ENCODE data around the gene STARD6. TPM values are rescaled to one million over a fixed set of nuclear protein-coding genes. Genes with fewer than 3 reads are reported as not detected.

The STARD6 gene
- total RNA-seq, 1 donor from 2014 or later, result not detected

Other genes starting within 250 kb of the STARD6 start
- gene MBD2, start 133.2 kb downstream of the STARD6 start, total RNA-seq (ENCODE audit: unreplicated experiment), result 30.6 TPM
- 36.3 TPM for gene POLI, start 88.3 kb downstream of the STARD6 start, total RNA-seq (ENCODE audit: unreplicated experiment)
- 20.0 TPM for gene C18orf54, start within 50 bp of the STARD6 start, total RNA-seq (ENCODE audit: unreplicated experiment)
- not detected for gene DYNAP, start 233.4 kb upstream of the STARD6 start, total RNA-seq (ENCODE audit: unreplicated experiment)

Data from glutamatergic neuron (in vitro differentiated cells).